ENCODE measurements around the gene SCAP. TPM values are rescaled to one million over a fixed set of nuclear protein-coding genes. Genes with fewer than 3 reads are reported as not detected.

SCAP gene
- total and polyA plus RNA-seq, 2 of the 13 experiments (the other 11 are each of a cell fraction or from before 2014, with no cell fraction given): 40.4 to 53.3 TPM

GRCh38 chr3:47385007-47385406, 90.7 kb downstream of the SCAP start (continued):
- TF ChIP-seq ZNF580 (CRISPR knock-in tag; IDR thresholded peaks at IDR 0.05; ENCODE audit: borderline replicate concordance, low read depth) (no peak), SIX1 (CRISPR knock-in tag; IDR thresholded peaks at IDR 0.05; ENCODE audit: borderline replicate concordance) (no peak), NRL (CRISPR knock-in tag; IDR thresholded peaks at IDR 0.05; ENCODE audit: borderline replicate concordance) (no peak), ZNF362 (CRISPR knock-in tag; IDR thresholded peaks at IDR 0.05; ENCODE audit: borderline replicate concordance) (no peak), ZNF121 (CRISPR knock-in tag; IDR thresholded peaks at IDR 0.05) (no peak), SATB2 (CRISPR knock-in tag; IDR thresholded peaks at IDR 0.05) (no peak), SOX5 (CRISPR knock-in tag; IDR thresholded peaks at IDR 0.05; ENCODE audit: borderline replicate concordance) (peak; percentile 42; the same call in 1 of the 2 replicates), SMAD3 (CRISPR knock-in tag; IDR thresholded peaks at IDR 0.05) (no peak), CENPX (CRISPR knock-in tag; IDR thresholded peaks at IDR 0.05) (no peak), PTBP1 (IDR thresholded peaks at IDR 0.05; ENCODE audit: low read depth, low read length, poor library complexity, severe bottlenecking) (no peak), HNF4G (IDR thresholded peaks at IDR 0.05; ENCODE audit: borderline replicate concordance, low read depth, low read length) (peak; percentile 23; the same call in 1 of the 2 replicates), HNF4G (CRISPR knock-in tag; IDR thresholded peaks at IDR 0.05; ENCODE audit: borderline replicate concordance, low read depth) (no peak), ATF3 (CRISPR knock-in tag; IDR thresholded peaks at IDR 0.05) (no peak), NR2F2 (IDR thresholded peaks at IDR 0.05; ENCODE audit: borderline replicate concordance, low read depth) (no peak), ZNF691 (CRISPR knock-in tag; IDR thresholded peaks at IDR 0.05; ENCODE audit: borderline replicate concordance, low read depth) (no peak), PRDM15 (CRISPR knock-in tag; IDR thresholded peaks at IDR 0.05) (no peak), ZNF260 (CRISPR knock-in tag; IDR thresholded peaks at IDR 0.05; ENCODE audit: borderline replicate concordance, low read depth) (no peak), ZNF343 (CRISPR knock-in tag; IDR thresholded peaks at IDR 0.05) (no peak), ZNF549 (CRISPR knock-in tag; IDR thresholded peaks at IDR 0.05) (no peak), E2F2 (CRISPR knock-in tag; IDR thresholded peaks at IDR 0.05; ENCODE audit: borderline replicate concordance) (no peak), TBX2 (CRISPR knock-in tag; IDR thresholded peaks at IDR 0.05; ENCODE audit: borderline replicate concordance) (0 out of 2 replicates have a peak, but pooled peaks have one; percentile 39), IKZF1 (IDR thresholded peaks at IDR 0.05) (no peak), U2AF2 (IDR thresholded peaks at IDR 0.05; ENCODE audit: low read depth, low read length) (no peak), ZKSCAN8 (CRISPR knock-in tag; IDR thresholded peaks at IDR 0.05; ENCODE audit: borderline replicate concordance) (no peak), MYC (CRISPR knock-in tag; IDR thresholded peaks at IDR 0.05; ENCODE audit: borderline replicate concordance) (no peak)

Measured in HepG2 (cell line).